ENCODE data around the gene FBLN2. TPM values are rescaled to one million over a fixed set of nuclear protein-coding genes. Genes with fewer than 3 reads are reported as not detected.

FBLN2 gene
- polyA plus RNA-seq, 1 experiment = 248 TPM

DNA sequence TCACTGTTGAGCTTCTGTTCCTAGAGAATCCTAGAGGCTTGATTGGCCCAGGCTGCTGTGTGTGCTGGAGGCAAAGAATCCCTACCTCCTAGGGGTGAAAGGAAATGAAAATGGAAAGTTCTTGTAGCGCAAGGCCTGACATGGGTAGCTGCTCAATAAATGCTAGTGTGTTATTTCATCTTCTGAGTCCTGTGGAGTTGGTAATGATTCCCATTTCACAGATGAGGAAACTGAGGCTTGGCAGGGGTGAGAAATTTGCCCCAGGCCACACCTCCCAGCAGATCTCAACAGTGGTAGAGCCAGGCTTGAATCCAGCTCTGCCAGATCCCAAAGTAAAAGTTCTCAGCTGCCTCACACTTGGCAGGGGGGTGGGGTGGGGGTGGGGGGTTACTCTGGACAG is 42.7 kb upstream of the FBLN2 start:
- Histone ChIP-seq H3K27me3 (ENCODE audit: control insufficient read depth, insufficient read depth, low read length) (no peaks in the 10 kb centered on the region), H3K36me3 (ENCODE audit: control insufficient read depth, insufficient read depth, low read length) (no peaks in the 10 kb centered on the region; the same call in 1 of the 2 replicates), H3K4me3 (ENCODE audit: low read depth, low read length) (no peak overlapping the region)
- POLR2A ChIA-PET = no interaction called here
- no peak for TF ChIP-seq CTCF (IDR thresholded peaks at IDR 0.05; ENCODE audit: insufficient read depth, low read depth, low read length)
- CTCF ChIA-PET = interaction anchor here (1.0 to 8.5 kb wide), 4 partner anchors 11 to 144 kb away, joined by 3 to 46 read pairs (median 16); no protein-coding TSS in a partner anchor
- DNase-seq (ENCODE audit: low read depth) = no peak

GRCh38 chr3:13506680-13507079 is 42.2 kb upstream of the FBLN2 start:
- TF ChIP-seq CTCF (IDR thresholded peaks at IDR 0.05; ENCODE audit: insufficient read depth, low read depth, low read length) = no peak

DNA sequence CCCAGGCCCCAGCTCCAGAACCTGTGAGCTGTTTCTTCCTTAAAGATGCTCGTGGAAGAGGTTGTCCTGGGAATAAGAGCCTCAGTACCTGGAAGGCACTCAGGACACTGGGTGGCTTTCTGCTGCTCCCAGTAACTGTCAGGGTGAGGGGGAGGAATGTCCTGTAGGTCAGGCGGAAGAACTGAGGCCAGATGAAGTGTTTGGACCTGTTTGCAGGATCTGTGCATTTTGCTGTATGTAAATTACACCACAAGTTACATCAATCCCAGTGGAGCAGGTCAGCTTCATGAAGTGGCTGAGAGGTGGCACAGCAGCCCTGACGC is 41.7 kb upstream of the FBLN2 start:
- no peak for DNase-seq (ENCODE audit: low read depth)
- Histone ChIP-seq H3K27me3 (ENCODE audit: control insufficient read depth, insufficient read depth, low read length) (no peaks in the 10 kb centered on the region), H3K4me3 (ENCODE audit: low read depth, low read length) (no peak overlapping the region), H3K36me3 (ENCODE audit: control insufficient read depth, insufficient read depth, low read length) (no peaks in the 10 kb centered on the region)
- TF ChIP-seq CTCF (IDR thresholded peaks at IDR 0.05; ENCODE audit: insufficient read depth, low read depth, low read length) = no peak
- POLR2A ChIA-PET = no interaction called here
- CTCF ChIA-PET = interaction anchor here (0.9 to 8.5 kb wide), 6 partner anchors 8 to 150 kb away, joined by 3 to 46 read pairs (median 4); no protein-coding TSS in a partner anchor

More at GRCh38 chr3:13506680-13507079, 42.2 kb upstream of the FBLN2 start:
- no peak for DNase-seq (ENCODE audit: low read depth)
- Histone ChIP-seq H3K4me3 (ENCODE audit: low read depth, low read length) (no peak overlapping the region), H3K36me3 (ENCODE audit: control insufficient read depth, insufficient read depth, low read length) (no peaks in the 10 kb centered on the region; the same call in 1 of the 2 replicates), H3K27me3 (ENCODE audit: control insufficient read depth, insufficient read depth, low read length) (no peaks in the 10 kb centered on the region)
- ChIA-PET POLR2A (no interaction called here), CTCF (interaction anchor here (1.0 to 8.5 kb wide), 4 partner anchors 11 to 144 kb away, joined by 3 to 46 read pairs (median 16); no protein-coding TSS in a partner anchor)

DNA sequence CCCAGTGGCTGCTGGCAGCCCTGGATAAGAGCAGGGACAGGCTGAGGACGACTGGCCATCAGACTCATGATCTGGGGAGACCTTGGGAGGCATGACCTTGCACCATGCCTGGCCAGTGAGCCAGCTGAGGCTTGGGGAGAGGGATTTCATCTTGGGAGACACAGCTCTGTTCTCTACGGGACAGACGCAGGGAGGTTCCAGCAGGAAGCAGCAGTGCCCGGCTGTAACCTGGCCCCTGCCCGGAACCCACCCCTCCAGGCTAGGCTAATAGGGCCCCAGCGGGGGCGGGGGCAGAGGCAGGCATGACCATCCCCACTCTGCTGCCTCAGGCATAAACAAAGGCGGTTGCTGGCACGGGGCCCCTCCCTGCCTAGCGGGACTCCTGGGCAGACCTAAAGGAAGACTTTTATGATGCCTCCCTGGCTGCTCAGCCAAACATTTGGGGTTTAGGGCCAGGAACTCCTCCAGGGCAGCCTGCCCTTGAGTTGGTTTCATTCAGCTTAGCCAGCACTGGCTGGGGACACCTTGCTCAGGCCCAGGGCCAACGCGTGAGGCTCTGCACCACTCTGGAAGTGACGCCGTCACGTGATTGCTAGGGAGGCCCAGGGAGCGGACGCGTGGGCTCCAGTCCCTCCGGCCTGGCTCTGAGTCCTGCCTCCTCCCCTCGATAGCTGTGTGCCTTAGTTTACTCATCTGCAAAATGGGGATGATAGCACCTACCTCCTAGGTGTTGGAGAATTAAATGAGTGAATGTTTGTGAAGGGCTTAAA is 41.2 kb upstream of the FBLN2 start:
- Histone ChIP-seq H3K27me3 (ENCODE audit: control insufficient read depth, insufficient read depth, low read length) (no peaks in the 10 kb centered on the region), H3K4me3 (ENCODE audit: low read depth, low read length) (no peak overlapping the region), H3K36me3 (ENCODE audit: control insufficient read depth, insufficient read depth, low read length) (no peaks in the 10 kb centered on the region)
- ChIA-PET CTCF (interaction anchor here (0.9 to 8.5 kb wide), 9 partner anchors 9 to 150 kb away, joined by 3 to 46 read pairs (median 3); no protein-coding TSS in a partner anchor), POLR2A (no interaction called here)
- no peak for DNase-seq (ENCODE audit: low read depth)
- no peak for TF ChIP-seq CTCF (IDR thresholded peaks at IDR 0.05; ENCODE audit: insufficient read depth, low read depth, low read length)

DNA sequence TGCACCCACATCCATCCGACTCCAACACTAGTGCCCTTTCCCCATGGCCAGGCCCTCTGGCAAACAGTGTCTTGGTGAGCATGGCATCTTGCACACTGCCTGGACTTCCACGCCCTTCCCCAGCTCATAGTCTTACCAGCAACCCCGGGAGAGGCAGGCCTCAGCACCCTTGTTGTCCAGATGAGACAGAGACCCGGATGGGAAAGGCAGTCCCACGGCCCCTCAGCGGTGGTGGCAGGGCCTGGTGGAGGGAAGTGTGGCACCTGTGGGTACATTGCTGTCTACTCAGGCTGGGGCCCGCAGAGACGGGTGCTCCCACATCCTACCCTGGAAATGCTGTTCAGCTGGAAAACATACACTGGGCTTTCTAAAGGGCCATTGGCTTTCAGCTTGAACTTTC is 40.4 kb upstream of the FBLN2 start:
- no peak for TF ChIP-seq CTCF (IDR thresholded peaks at IDR 0.05; ENCODE audit: insufficient read depth, low read depth, low read length)
- H3K4me3 ChIP-seq (ENCODE audit: low read depth, low read length) = no peak overlapping the region
- ChIA-PET POLR2A (no interaction called here), CTCF (interaction anchor here (1.1 to 8.5 kb wide), 8 partner anchors 8 to 149 kb away, joined by 3 to 46 read pairs (median 4); no protein-coding TSS in a partner anchor)
- DNase-seq (ENCODE audit: low read depth) = no peak
- no peaks in the 10 kb centered on the region for H3K27me3 ChIP-seq (ENCODE audit: control insufficient read depth, insufficient read depth, low read length)
- H3K36me3 ChIP-seq (ENCODE audit: control insufficient read depth, insufficient read depth, low read length) = no peaks in the 10 kb centered on the region
